ENCODE data around the gene SSBP1. TPM values are rescaled to one million over a fixed set of nuclear protein-coding genes. Genes with fewer than 3 reads are reported as not detected.

The SSBP1 gene
- total and polyA plus RNA-seq, 2 of the 8 experiments (the other 6 are each of a cell fraction or from before 2014, with no cell fraction given): 136 to 254 TPM

GRCh38 chr7:141742229-141742628, 4.1 kb downstream of the SSBP1 start (continued):
- no peak for TF ChIP-seq USF2 (IDR thresholded peaks at IDR 0.05; ENCODE audit: low read length)
- no peak for TF ChIP-seq TEAD4 (IDR thresholded peaks at IDR 0.05; ENCODE audit: low read depth, low read length)
- no peak for TF ChIP-seq ASH2L (IDR thresholded peaks at IDR 0.05; ENCODE audit: low read length)
- no peak for TF ChIP-seq SRF (IDR thresholded peaks at IDR 0.05; ENCODE audit: low read depth, low read length)
- no peak for TF ChIP-seq TCF12 (IDR thresholded peaks at IDR 0.05; ENCODE audit: low read depth, low read length)
- no peak for TF ChIP-seq SIN3A (conservative IDR thresholded peaks at IDR 0.05 in 1 of 2, IDR thresholded peaks at IDR 0.05 in 1 of 2; ENCODE audit: low read depth in 1 of 2, low read length in 2 of 2)
